ENCODE results near the gene ADAMTSL2.

DNA sequence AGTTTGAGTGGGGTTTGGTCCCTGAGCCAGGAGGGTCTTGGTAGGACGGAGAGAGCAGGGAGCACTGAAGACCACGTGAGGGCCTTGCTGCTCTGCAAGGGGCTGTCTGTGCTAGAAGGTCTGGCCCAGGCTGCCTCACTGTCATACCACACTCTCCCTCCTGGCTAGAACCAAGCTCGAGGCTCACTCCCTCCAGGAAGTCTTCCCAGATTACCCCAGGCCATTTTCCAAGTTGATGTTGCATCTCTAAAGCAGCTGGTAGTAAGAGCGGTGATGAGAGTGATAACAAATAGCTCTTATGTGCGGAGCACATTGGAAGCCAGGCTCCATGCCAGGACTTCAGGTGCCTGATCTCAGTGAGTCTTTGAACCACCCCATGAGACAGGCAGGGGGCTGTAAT lies 16.3 kb upstream of the ADAMTSL2 start:
- TF ChIP-seq, protein P1, sequence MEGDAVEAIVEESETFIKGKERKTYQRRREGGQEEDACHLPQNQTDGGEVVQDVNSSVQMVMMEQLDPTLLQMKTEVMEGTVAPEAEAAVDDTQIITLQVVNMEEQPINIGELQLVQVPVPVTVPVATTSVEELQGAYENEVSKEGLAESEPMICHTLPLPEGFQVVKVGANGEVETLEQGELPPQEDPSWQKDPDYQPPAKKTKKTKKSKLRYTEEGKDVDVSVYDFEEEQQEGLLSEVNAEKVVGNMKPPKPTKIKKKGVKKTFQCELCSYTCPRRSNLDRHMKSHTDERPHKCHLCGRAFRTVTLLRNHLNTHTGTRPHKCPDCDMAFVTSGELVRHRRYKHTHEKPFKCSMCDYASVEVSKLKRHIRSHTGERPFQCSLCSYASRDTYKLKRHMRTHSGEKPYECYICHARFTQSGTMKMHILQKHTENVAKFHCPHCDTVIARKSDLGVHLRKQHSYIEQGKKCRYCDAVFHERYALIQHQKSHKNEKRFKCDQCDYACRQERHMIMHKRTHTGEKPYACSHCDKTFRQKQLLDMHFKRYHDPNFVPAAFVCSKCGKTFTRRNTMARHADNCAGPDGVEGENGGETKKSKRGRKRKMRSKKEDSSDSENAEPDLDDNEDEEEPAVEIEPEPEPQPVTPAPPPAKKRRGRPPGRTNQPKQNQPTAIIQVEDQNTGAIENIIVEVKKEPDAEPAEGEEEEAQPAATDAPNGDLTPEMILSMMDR (IDR thresholded peaks at IDR 0.05 in 8 of 11, conservative IDR thresholded peaks at IDR 0.05 in 3 of 11), result no peak
- TF ChIP-seq POLR2A (IDR thresholded peaks at IDR 0.05), result no peak

Measured in spleen (tissue), 7 donors.